Bronchial epithelial cell (primary cell): ENCODE results near the gene TRAPPC14. TPM values are rescaled to one million over a fixed set of nuclear protein-coding genes. Genes with fewer than 3 reads are reported as not detected.
"Not testable (repeated sequence)": the region's sequence is repeated elsewhere in the genome, so short reads cannot be mapped to it uniquely, and the experiment has no call there.

ENCODE experiments used
- DNase-seq: peaks from one replicate; pipeline ENCODE4 v3.0.0-alpha.2; 2010; ENCODE audit warnings: low read depth
- FAIRE-seq: peaks from 2 replicates; lab custom pipeline; 2011; peaks lifted over from hg19 to GRCh38; lab: Jason Lieb, UNC
- H3K27me3 ChIP-seq: 2 replicates; pipeline ENCODE4 v1.5.1; 2011; ENCODE audit warnings: low read length; ENCODE audit not compliant: control insufficient read depth, insufficient read depth
- H3K36me3 ChIP-seq: 2 replicates; pipeline ENCODE4 v1.5.1; 2011; ENCODE audit warnings: low read length; ENCODE audit not compliant: control insufficient read depth, insufficient read depth
- H3K4me3 ChIP-seq: 2 replicates; pipeline ENCODE4 v1.5.1; 2011; ENCODE audit warnings: mild to moderate bottlenecking, low read depth, low read length, control low read depth
- total RNA-seq: library from RNA; depleted of rRNA; stranded (reverse); fragments of >200 nt; gene quantifications from 2 replicates; pipeline ENCODE4 v1.2.1, GENCODE V29; 2014
- TF ChIP-seq, protein P1 (sequence below): IDR thresholded peaks from 2 replicates; pipeline ENCODE4 v1.5.1; 2011; ENCODE audit warnings: mild to moderate bottlenecking, moderate library complexity, low read length, control low read depth, inconsistent platforms; ENCODE audit not compliant: insufficient read depth, severe bottlenecking

TRAPPC14 gene
- total RNA-seq, 1 donor from 2014 or later: 3.4 TPM

DNA sequence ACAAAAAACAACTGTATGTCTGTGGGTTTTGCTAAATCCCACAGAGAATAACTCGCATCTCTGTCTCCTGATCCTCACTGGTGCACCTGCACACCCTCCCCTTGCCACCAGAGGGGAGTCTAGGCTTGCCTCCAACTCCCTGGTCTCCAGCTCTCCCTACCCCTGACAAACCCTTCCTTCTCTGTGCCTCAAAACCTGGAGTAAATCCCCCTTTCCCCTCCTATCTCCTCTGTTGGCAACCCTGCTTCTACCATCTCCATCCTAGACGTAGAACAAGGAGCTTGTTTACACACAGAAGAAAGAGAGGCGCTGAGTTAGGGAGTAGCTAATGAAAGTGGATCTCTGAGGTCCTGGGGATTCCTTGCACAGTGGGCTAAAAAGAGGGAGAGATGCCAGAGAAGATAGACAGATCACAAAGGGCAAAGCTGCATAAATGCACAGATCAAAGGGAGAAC lies 25.8 kb downstream of the TRAPPC14 start:
- Histone ChIP-seq H3K27me3 (no peaks in the 10 kb centered on the region), H3K4me3 (no peak overlapping the region), H3K36me3 (no peaks in the 10 kb centered on the region)
- TF ChIP-seq, protein P1, sequence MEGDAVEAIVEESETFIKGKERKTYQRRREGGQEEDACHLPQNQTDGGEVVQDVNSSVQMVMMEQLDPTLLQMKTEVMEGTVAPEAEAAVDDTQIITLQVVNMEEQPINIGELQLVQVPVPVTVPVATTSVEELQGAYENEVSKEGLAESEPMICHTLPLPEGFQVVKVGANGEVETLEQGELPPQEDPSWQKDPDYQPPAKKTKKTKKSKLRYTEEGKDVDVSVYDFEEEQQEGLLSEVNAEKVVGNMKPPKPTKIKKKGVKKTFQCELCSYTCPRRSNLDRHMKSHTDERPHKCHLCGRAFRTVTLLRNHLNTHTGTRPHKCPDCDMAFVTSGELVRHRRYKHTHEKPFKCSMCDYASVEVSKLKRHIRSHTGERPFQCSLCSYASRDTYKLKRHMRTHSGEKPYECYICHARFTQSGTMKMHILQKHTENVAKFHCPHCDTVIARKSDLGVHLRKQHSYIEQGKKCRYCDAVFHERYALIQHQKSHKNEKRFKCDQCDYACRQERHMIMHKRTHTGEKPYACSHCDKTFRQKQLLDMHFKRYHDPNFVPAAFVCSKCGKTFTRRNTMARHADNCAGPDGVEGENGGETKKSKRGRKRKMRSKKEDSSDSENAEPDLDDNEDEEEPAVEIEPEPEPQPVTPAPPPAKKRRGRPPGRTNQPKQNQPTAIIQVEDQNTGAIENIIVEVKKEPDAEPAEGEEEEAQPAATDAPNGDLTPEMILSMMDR: peak; percentile 97
- no peak for FAIRE-seq
- DNase-seq: peak; percentile 48

- no peak for FAIRE-seq
- no peak for DNase-seq
- Histone ChIP-seq H3K36me3 (no peaks in the 10 kb centered on the region), H3K27me3 (no peaks in the 10 kb centered on the region), H3K4me3 (no peak overlapping the region)
- TF ChIP-seq, protein P1: no peak
Observed at GRCh38 chr7:100132126-100132525, 26.4 kb downstream of the TRAPPC14 start.

- FAIRE-seq: no peak
- Histone ChIP-seq H3K36me3 (no peaks in the 10 kb centered on the region), H3K27me3 (no peaks in the 10 kb centered on the region), H3K4me3 (peak overlapping the region; percentile 7)
- peak; percentile 36 for DNase-seq
- TF ChIP-seq, protein P1: peak; percentile 81
Observed at GRCh38 chr7:100130608-100131453, 27.7 kb downstream of the TRAPPC14 start.

- not testable (repeated sequence) for FAIRE-seq, H3K27me3 ChIP-seq, H3K36me3 ChIP-seq, H3K4me3 ChIP-seq
- peak; percentile 70 for DNase-seq
Observed at GRCh38 chr7:100130220-100130607, 28.3 kb downstream of the TRAPPC14 start.

DNA sequence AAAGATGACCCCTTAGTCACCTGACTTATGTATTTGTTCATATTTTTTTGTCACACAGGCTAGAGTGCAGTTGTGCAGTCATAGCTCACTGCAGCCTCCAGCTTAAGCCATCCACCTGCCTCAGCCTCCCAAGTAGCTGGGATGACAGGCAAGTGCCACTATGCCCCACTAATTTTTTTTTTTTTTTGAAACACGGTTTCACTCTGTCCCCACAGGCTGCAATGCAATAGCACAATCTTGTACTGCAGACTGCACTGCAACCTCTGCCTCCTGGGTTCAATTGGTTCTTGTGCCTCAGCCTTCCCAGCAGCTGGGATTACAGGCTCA lies 29.9 kb downstream of the TRAPPC14 start:
- Histone ChIP-seq H3K27me3 (no peaks in the 10 kb centered on the region), H3K4me3 (no peak overlapping the region), H3K36me3 (no peaks in the 10 kb centered on the region)
- no peak for DNase-seq
- no peak for FAIRE-seq
- TF ChIP-seq, protein P1: no peak

DNA sequence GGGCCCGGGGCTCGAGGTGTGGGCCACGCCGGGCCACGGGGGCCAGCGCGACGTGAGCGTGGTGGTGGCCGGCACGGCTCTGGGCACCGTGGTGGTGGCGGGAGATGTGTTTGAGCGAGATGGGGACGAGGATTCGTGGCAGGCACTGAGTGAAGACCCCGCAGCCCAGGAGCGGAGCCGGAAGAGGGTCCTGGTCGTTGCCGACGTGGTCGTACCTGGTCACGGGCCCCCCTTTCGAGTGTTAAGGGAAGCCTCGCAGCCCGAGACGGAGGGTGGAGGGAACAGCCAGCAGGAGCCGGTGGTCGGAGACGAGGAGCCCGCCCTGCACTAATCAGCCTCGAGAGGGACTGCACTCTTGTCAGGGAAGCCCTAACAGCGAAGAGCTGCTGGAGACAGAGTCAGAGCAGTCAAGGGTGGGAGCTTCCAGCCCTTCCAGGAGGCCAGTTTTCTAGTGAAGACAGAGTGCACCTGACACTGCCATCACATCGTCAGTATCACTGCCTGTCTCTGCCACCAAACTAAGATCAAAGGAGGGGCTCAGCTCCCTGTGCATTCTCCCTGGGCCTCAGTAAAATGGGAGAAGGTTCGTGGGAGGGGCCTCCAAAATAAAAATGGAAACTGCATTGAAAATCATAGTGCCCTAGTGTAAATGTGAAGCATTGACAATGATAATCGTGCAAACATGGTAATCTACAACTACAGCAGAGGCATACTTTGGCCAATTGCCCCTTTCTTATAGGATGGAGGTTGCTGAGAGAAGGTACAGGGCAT lies 30.5 kb downstream of the TRAPPC14 start:
- no peaks in the 10 kb centered on the region for H3K36me3 ChIP-seq
- no peaks in the 10 kb centered on the region for H3K27me3 ChIP-seq
- DNase-seq (no peak), FAIRE-seq (no peak)
- peak overlapping the region; percentile 93 for H3K4me3 ChIP-seq
- TF ChIP-seq, protein P1: no peak
